Lower leg skin (tissue), 4 donors: ENCODE data around the gene EVI5. TPM values are rescaled to one million over a fixed set of nuclear protein-coding genes. Genes with fewer than 3 reads are reported as not detected.

Experiments
- DNase-seq, 2 donors: peaks; one replicate each; pipeline ENCODE4 v3.0.0-alpha.2; 2019; ENCODE audit warnings: low spot score in 2 of 2
- H3K4me3 ChIP-seq: fragments of 200-600 bp; sonication (generic); 2 replicates; pipeline ENCODE4 v1.5.1; 2017; ENCODE audit warnings: mild to moderate bottlenecking, low read depth; ENCODE audit not compliant: poor library complexity, severe bottlenecking
- CTCF ChIP-seq, 3 donors: fragments of 450-650 bp; IDR thresholded peaks; one replicate each; pipeline ENCODE4 v1.5.1; 2016; ENCODE audit warnings: antibody characterized with exemption in 3 of 3, mild to moderate bottlenecking in 3 of 3, moderate library complexity in 2 of 3
- POLR2A ChIP-seq, 2 donors: fragments of 450-650 bp; IDR thresholded peaks; one replicate each; pipeline ENCODE4 v1.6.1; 2016 to 2017; ENCODE audit warnings: antibody characterized with exemption in 2 of 2, mild to moderate bottlenecking in 1 of 2, moderate library complexity in 1 of 2
- WGBS, 2 donors: methylation state at CpG; one replicate each; pipeline ENCODE4 v1.1.5; 2018; 5-methylcytosine and 5-hydroxymethylcytosine counted together
- intact Hi-C: fragments of 100-400 bp; cut with DNase I; formaldehyde crosslinking; loops from one replicate; pipeline ENCODE4 v1.15.0; 2023; ENCODE audit warnings: low total_unique reads
- total RNA-seq, 4 donors: library from RNA; depleted of rRNA; stranded (reverse); fragments of >200 nt; gene quantifications; one replicate each; pipeline ENCODE4 v1.1.0, GENCODE V29; 2016

EVI5 gene
- total RNA-seq, 4 donors from 2014 or later, result 14.2 to 26.3 (median 21.4) TPM

- 90 to 98% methylated on average over 2 of the region's 2 CpGs for WGBS, 2 donors
- DNase-seq, result no peak
- no peak overlapping the region for H3K4me3 ChIP-seq
- intact Hi-C loops, result no loop called here
- TF ChIP-seq CTCF (IDR thresholded peaks at IDR 0.05), result no peak
- TF ChIP-seq POLR2A (IDR thresholded peaks at IDR 0.05), result no peak
Measured at GRCh38 chr1:92707709-92708108, 77.2 kb downstream of the EVI5 start.

GRCh38 chr1:92707292-92707691, 77.6 kb downstream of the EVI5 start:
- TF ChIP-seq CTCF (IDR thresholded peaks at IDR 0.05), result no peak
- no peak for TF ChIP-seq POLR2A (IDR thresholded peaks at IDR 0.05)
- no peak for DNase-seq
- H3K4me3 ChIP-seq, result no peak overlapping the region
- WGBS, 2 donors, result 87 to 99% methylated on average over 2 of the region's 2 CpGs
- intact Hi-C loops, result no loop called here

- H3K4me3 ChIP-seq, result no peak overlapping the region
- intact Hi-C loops, result no loop called here
- WGBS, 2 donors, result 41 to 47% methylated on average over 1 of the region's 1 CpG
- no peak for DNase-seq
- TF ChIP-seq CTCF (IDR thresholded peaks at IDR 0.05) (no peak), POLR2A (IDR thresholded peaks at IDR 0.05) (no peak)
Measured at GRCh38 chr1:92705446-92705845, 79.5 kb downstream of the EVI5 start.

GRCh38 chr1:92701147-92701546, 83.8 kb downstream of the EVI5 start:
- DNase-seq, result no peak
- no peak overlapping the region for H3K4me3 ChIP-seq
- intact Hi-C loops, result no loop called here
- WGBS, 2 donors, result 89 to 93% methylated on average over 1 of the region's 1 CpG
- TF ChIP-seq CTCF (IDR thresholded peaks at IDR 0.05) (no peak), POLR2A (IDR thresholded peaks at IDR 0.05) (no peak)

GRCh38 chr1:92698932-92699331, 86.0 kb downstream of the EVI5 start:
- 60 to 64% methylated on average over 3 of the region's 3 CpGs for WGBS, 2 donors

More at GRCh38 chr1:92698932-92699331, 86.0 kb downstream of the EVI5 start:
- TF ChIP-seq POLR2A (IDR thresholded peaks at IDR 0.05), result no peak
- no peak for TF ChIP-seq CTCF (IDR thresholded peaks at IDR 0.05)
- DNase-seq, result no peak
- intact Hi-C loops, result no loop called here
- H3K4me3 ChIP-seq, result no peak overlapping the region
